Activated CD4-positive, alpha-beta T cell treated with anti-CD3 and anti-CD28 coated beads, Interleukin-2, amount 10 ng/mL, durations not matched to agents 24 days and 14 days (primary cell): ENCODE measurements around the gene ERO1A. TPM values are rescaled to one million over a fixed set of nuclear protein-coding genes. Genes with fewer than 3 reads are reported as not detected.

Source experiments
- DNase-seq: peaks from one replicate; pipeline ENCODE4 v3.0.0; 2022
- H3K27ac Mint-ChIP-seq: one replicate; pipeline ENCODE4 v1.8.0; 2022; ENCODE audit warnings: mild to moderate bottlenecking, mixed read lengths
- H3K27me3 Mint-ChIP-seq: one replicate; pipeline ENCODE4 v1.8.0; 2022; ENCODE audit warnings: mixed read lengths
- H3K36me3 Mint-ChIP-seq: one replicate; pipeline ENCODE4 v1.8.0; 2022; ENCODE audit warnings: low read depth, mild to moderate bottlenecking, mixed read lengths
- H3K4me1 Mint-ChIP-seq: one replicate; pipeline ENCODE4 v1.8.0; 2021; ENCODE audit warnings: mixed read lengths
- H3K4me3 Mint-ChIP-seq: one replicate; pipeline ENCODE4 v1.8.0; 2022; ENCODE audit warnings: mild to moderate bottlenecking, moderate library complexity, mixed read lengths
- H3K9me3 Mint-ChIP-seq: one replicate; pipeline ENCODE4 v1.8.0; 2021; ENCODE audit warnings: mixed read lengths
- intact Hi-C: fragments of 100-400 bp; cut with micrococcal nuclease; formaldehyde crosslinking; loops from one replicate; pipeline ENCODE4 v1.15.1; 2023
- total RNA-seq: library from RNA; stranded (reverse); gene quantifications from 2 replicates; pipeline ENCODE4 v1.2.3, GENCODE V29; 2022

Gene ERO1A
- total RNA-seq, 1 donor from 2014 or later: 170 TPM

DNA sequence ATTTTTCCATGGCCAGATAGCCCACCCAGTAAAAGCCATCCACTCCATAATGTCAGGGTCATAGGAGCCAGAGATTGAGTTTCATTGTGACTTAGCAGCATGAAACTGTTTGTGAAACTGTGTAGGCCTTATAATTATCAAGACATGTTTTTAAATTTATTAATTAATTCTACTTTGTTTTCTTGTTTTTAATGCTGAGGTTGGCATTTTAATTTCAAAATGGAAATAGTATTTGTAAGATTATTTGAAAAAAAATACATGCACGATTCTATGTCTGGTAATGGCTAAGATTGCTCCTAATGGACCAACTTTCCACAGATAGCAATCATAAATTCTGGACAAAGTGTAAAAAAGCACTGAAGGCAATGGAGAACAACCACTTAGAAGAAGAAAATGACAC, 75.7 kb downstream of the ERO1A start:
- intact Hi-C loops: no loop called here
- H3K4me3 Mint-ChIP-seq: no peak overlapping the region
- H3K27me3 Mint-ChIP-seq: peaks cover 14% of the 10 kb centered on the region
- H3K9me3 Mint-ChIP-seq: peaks cover 3% of the 10 kb centered on the region
- H3K27ac Mint-ChIP-seq: no peak overlapping the region
- H3K36me3 Mint-ChIP-seq: no peaks in the 10 kb centered on the region
- DNase-seq: no peak
- H3K4me1 Mint-ChIP-seq: no peaks in the 10 kb centered on the region

DNA sequence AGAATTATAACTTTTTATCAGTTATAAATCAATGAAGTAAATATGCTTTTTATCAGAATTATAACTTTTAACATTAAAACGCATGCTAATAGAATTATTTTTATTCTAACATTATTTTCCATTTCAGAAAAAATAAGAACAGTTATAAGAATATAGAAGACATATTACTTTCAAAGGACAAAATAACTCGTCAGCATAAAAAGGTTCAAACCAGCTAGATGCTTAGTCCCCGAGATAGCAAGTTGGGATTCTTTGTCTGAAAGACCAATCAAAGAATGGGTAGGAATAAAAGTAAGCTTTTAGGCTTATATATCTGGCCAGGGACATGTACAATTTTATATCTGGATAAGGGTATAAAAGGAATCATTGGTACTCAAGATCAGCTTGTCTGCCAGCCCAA, 76.8 kb downstream of the ERO1A start:
- intact Hi-C loops: no loop called here
- Mint-ChIP-seq H3K36me3 (no peaks in the 10 kb centered on the region), H3K9me3 (peaks cover 3% of the 10 kb centered on the region), H3K27ac (no peak overlapping the region), H3K4me3 (no peak overlapping the region), H3K4me1 (no peaks in the 10 kb centered on the region), H3K27me3 (peaks cover 14% of the 10 kb centered on the region)
- DNase-seq: no peak

DNA sequence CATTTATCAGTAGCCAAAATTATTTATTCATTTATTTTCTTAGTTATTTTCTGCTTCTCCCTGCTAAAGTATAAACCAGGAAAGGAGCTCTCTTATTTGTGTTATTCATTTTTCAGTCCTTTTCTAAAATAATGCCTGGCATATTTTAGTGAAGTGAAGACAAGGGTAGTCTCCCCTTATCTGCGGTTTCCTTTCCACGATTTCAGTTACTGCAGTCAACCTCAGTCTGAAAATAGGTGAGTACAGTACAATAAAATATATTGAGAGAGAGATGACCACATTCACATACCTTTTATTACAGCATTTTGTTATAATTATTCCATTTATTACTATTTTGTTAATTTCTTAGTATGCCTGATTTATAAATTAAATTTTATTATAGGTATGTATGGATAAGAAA, 85.2 kb downstream of the ERO1A start:
- Mint-ChIP-seq H3K4me1 (no peaks in the 10 kb centered on the region), H3K36me3 (no peaks in the 10 kb centered on the region), H3K4me3 (no peak overlapping the region), H3K9me3 (peaks cover 4% of the 10 kb centered on the region), H3K27me3 (peaks cover 22% of the 10 kb centered on the region), H3K27ac (no peak overlapping the region)
- intact Hi-C loops: no loop called here
- DNase-seq: no peak

DNA sequence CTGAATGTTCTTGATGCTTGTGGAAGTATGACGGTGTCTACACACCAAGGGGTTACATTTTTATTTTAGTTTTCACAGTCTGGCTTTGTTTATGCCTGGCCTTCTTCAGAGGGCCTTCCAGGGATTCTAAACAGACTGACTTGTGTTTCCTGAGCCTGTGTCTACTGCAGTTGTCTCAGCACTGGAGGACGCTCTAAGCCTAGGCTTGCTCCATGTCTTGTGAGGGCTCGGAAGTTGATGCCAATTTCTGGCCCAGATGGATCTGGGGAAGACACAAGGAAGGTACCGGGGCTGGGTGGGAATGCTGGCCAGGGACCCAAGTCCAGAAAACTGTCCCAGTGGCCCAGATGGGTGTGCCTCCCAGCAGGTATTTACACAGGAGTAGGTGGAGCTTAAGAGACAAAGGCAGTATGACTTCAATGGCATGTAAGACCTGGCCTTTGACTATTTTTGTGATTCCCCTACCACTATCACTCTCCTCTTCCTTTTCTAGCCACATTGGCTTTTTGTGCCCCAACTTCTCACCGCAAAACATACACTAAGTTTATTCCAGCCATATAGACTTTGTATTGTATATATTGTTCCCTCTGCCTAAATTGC, 85.8 kb downstream of the ERO1A start:
- H3K27me3 Mint-ChIP-seq: peaks cover 24% of the 10 kb centered on the region
- no peak overlapping the region for H3K27ac Mint-ChIP-seq
- no peak for DNase-seq
- intact Hi-C loops: no loop called here
- H3K36me3 Mint-ChIP-seq: no peaks in the 10 kb centered on the region
- H3K9me3 Mint-ChIP-seq: peaks cover 4% of the 10 kb centered on the region
- no peak overlapping the region for H3K4me3 Mint-ChIP-seq
- no peaks in the 10 kb centered on the region for H3K4me1 Mint-ChIP-seq

DNA sequence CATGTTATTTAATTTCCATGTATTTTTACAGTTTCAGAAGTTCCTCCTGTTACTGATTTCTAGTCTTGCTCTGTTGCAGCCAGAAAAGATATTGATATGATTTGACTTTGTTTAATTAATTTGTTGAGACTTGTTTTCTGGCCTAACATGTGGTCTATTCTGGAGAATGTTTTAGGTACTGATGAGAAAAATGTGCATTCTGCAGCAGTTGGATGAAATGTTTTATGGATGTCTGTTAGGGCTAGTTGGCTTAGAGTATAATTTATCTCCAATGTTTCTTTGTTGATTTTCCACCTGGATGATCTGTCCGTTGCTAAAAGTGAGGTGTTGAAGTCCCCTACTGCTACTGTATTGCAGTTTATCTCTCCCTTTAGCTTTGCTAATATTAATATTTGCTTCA, 88.3 kb downstream of the ERO1A start:
- H3K9me3 Mint-ChIP-seq: peaks cover 4% of the 10 kb centered on the region
- peaks cover 28% of the 10 kb centered on the region for H3K27me3 Mint-ChIP-seq

DNA sequence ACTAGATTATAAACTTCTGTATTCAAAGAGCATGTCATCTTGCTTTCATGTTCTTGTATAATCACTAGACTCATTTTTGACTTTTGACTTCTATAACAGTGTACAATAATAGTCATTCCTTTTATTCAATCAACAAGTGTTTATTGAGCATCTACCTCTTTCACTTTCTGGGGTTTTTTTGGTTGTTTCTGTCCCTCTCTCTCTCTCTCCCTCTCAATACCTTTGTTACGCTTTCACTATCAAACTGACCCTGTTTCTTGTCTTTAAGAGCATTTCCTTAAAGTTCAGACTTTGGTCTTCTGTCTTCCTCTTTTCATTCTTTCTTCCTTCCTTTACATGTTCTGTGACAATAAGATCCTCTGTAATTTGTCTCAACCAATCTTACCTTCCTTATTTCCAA, 93.2 kb downstream of the ERO1A start:
- peaks cover 27% of the 10 kb centered on the region for H3K27me3 Mint-ChIP-seq
- H3K4me3 Mint-ChIP-seq: no peak overlapping the region
- intact Hi-C loops: no loop called here
- H3K4me1 Mint-ChIP-seq: peaks cover 3% of the 10 kb centered on the region
- no peaks in the 10 kb centered on the region for H3K36me3 Mint-ChIP-seq
- H3K9me3 Mint-ChIP-seq: peaks cover 7% of the 10 kb centered on the region
- H3K27ac Mint-ChIP-seq: no peak overlapping the region
- no peak for DNase-seq

More for the DNA sequence above, 88.3 kb downstream of the ERO1A start:
- DNase-seq: no peak
- no peak overlapping the region for H3K4me3 Mint-ChIP-seq
- H3K4me1 Mint-ChIP-seq: peaks cover 3% of the 10 kb centered on the region
- intact Hi-C loops: no loop called here
- H3K36me3 Mint-ChIP-seq: no peaks in the 10 kb centered on the region
- no peak overlapping the region for H3K27ac Mint-ChIP-seq

DNA sequence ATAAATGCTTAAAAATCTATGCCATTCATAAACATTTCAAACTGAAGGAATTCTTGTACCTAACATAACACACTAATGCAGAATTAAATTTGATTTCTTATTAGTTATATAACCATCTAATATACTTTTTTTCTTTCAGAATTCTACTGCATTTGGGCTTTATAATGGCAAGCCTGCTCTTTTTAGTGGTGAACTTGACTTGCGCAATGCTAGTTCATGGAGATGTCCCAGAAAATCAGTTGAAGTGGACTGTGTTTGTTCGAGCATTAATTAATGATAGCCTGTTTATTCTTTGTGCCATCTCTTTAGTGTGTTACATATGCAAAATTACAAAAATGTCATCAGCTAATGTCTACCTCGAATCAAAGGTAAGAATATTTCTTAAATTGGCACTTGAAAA, 95.4 kb downstream of the ERO1A start:
- Mint-ChIP-seq H3K9me3 (peaks cover 4% of the 10 kb centered on the region), H3K36me3 (no peaks in the 10 kb centered on the region), H3K4me1 (peaks cover 3% of the 10 kb centered on the region)

DNA sequence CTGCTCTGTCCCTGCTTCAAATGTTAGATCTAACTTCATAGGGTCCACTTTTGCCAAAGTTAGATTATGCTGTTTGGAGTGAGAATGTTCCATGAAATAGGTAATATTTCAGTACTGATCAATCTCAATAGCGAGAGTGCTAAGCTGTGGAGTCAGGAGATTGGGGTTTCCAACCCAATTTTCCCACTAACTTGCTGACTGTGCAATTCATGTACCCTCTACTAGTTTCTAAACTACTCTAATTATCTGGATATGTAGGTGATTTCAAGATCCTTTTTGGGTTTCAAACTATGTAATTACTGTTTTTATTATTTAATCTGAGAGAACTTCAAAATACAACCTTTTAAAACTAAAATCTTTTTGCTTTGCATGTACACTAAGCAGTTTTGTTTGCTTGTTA, 96.8 kb downstream of the ERO1A start:
- Mint-ChIP-seq H3K27ac (no peak overlapping the region), H3K4me3 (no peak overlapping the region), H3K4me1 (peaks cover 3% of the 10 kb centered on the region), H3K9me3 (peaks cover 10% of the 10 kb centered on the region), H3K27me3 (peaks cover 24% of the 10 kb centered on the region), H3K36me3 (no peaks in the 10 kb centered on the region)
- intact Hi-C loops: no loop called here
- DNase-seq: peak; percentile 12

More for the DNA sequence above, 95.4 kb downstream of the ERO1A start:
- no peak for DNase-seq
- no peak overlapping the region for H3K4me3 Mint-ChIP-seq
- H3K27ac Mint-ChIP-seq: no peak overlapping the region
- intact Hi-C loops: no loop called here
- peaks cover 16% of the 10 kb centered on the region for H3K27me3 Mint-ChIP-seq

DNA sequence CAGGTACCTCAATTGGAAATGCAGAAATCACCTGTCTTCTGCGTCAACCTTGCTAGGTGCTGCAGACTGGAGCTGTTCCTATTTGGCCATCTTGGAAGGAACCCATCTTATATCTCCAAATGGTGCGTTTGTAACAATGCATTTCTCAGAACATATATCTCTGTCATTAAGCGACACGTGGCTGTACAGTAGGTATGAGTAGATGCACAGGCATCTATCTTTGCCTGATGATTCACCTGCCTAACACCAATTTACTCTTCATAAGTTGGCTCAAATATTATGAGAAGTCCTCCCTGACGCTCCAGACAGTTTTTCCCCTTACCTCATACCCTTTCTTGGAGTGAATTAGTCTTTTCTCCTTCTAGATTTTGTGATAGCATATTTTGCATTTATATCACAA, 98.5 kb downstream of the ERO1A start:
- Mint-ChIP-seq H3K27me3 (peaks cover 27% of the 10 kb centered on the region), H3K27ac (no peak overlapping the region), H3K4me3 (no peak overlapping the region), H3K36me3 (no peaks in the 10 kb centered on the region), H3K4me1 (no peaks in the 10 kb centered on the region), H3K9me3 (peaks cover 24% of the 10 kb centered on the region)
- intact Hi-C loops: no loop called here
- peak; percentile 27 for DNase-seq

DNA sequence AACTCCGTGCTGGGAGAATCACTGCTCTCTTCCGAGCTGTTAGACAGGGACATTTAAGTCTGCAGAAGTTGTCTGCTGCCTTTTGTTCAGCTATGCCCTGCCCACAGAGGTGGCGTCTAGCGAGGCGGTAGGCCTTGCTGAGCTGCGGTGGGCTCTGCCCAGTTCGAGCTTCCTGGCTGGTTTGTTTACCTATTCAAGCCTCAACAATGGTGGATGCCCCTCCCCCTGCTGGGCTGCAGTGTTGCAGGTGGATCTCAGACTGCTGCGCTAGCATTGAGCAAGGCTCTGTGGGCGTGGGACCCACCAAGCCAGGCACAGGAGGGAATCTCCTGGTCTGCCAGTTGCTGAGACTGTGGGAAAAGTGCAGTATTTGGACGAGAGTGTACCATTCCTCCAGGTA, 99.0 kb downstream of the ERO1A start:
- H3K4me3 Mint-ChIP-seq: no peak overlapping the region
- H3K9me3 Mint-ChIP-seq: peaks cover 24% of the 10 kb centered on the region
- peak; percentile 41 for DNase-seq
- H3K27ac Mint-ChIP-seq: no peak overlapping the region
- intact Hi-C loops: no loop called here
- H3K36me3 Mint-ChIP-seq: no peaks in the 10 kb centered on the region
- no peaks in the 10 kb centered on the region for H3K4me1 Mint-ChIP-seq
- peaks cover 27% of the 10 kb centered on the region for H3K27me3 Mint-ChIP-seq

DNA sequence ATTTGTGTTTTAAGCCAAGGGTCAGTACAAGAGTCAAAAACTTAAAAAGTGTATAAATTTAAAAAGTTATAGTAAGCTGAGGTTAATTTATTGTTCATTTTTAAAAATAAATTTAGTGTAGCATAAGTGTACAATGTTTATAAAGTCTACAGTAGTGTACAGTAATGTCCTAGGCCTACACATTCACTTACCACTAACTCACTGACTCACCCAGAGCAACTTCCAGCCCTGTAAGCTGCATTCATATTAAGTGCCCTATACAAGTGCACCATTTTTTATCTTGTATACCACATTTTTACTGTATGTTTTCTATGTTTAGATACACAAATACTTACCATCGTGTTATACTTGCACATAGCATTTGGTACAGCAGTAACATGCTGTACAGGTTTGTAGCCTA, 105.0 kb downstream of the ERO1A start:
- Mint-ChIP-seq H3K4me1 (no peaks in the 10 kb centered on the region), H3K36me3 (no peaks in the 10 kb centered on the region), H3K27ac (no peak overlapping the region), H3K27me3 (peaks cover 25% of the 10 kb centered on the region), H3K9me3 (peaks cover 19% of the 10 kb centered on the region), H3K4me3 (no peak overlapping the region)
- no peak for DNase-seq
- intact Hi-C loops: no loop called here

Other genes with a start within 250 kb of the ERO1A start
- 4.7 and 6.2 TPM in 2 replicates for gene TXNDC16, start 143.1 kb downstream of the ERO1A start, total RNA-seq
- 0.07 and 0.24 TPM in 2 replicates for gene GPR137C, start 142.7 kb downstream of the ERO1A start, total RNA-seq
- 142 and 143 TPM in 2 replicates for gene PSMC6, start 11.6 kb upstream of the ERO1A start, total RNA-seq
- 18.3 and 19.7 TPM in 2 replicates for gene STYX, start 34.6 kb upstream of the ERO1A start, total RNA-seq
- gene GNPNAT1, start 96.0 kb upstream of the ERO1A start, total RNA-seq: 30.6 and 32.4 TPM in 2 replicates